Stimulated activated CD4-positive, alpha-beta T cell treated with anti-CD3 and anti-CD28 coated beads, Interleukin-12 subunit alpha, Interleukin-12 subunit beta, amount 100 ng/mL, for 48 hours (primary cell): ENCODE results near the gene DXO.
"Not testable (repeated sequence)": the region's sequence is repeated elsewhere in the genome, so short reads cannot be mapped to it uniquely, and the experiment has no call there.

Source experiments
- DNase-seq, 3 donors: peaks; one replicate each; pipeline ENCODE4 v3.0.0-alpha.2; 2020; ENCODE audit warnings: low read depth in 2 of 3, low spot score in 1 of 3

Gene DXO

DNA sequence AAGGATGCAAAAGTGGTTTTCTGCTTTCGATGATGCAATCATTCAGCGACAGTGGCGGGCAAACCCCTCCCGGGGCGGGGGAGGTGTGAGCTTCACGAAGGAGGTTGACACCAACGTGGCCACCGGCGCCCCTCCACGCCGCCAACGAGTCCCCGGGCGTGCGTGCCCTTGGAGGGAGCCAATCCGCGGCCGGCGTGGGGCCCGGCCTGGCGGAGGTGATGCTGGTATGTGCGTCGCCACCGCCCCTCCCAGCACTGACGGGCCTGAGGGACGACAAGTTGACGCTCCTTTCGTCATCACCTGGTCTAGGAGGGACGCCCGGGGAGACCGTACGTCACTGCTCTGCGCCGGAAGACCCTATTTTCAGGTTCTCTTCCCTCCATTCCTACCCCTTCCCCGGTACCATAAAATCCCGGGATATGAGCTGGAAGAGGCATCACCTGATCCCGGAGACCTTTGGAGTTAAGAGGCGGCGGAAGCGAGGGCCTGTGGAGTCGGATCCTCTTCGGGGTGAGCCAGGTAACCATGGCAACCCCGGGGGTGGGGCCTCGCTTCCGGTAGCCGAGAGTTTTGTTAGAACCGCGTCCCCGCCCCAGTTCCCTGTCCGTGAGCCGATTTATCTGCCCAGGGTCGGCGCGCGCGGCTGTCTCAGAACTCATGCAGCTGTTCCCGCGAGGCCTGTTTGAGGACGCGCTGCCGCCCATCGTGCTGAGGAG, at the start of gene DXO:
Gene DXO, minus strand, starts transcription at position 146 of the 716 bp plus-strand sequence. CDS start 463 bp downstream, outside the sequence.
- DNase-seq: peak; percentile 95 to 98 (median 98)

- DNase-seq: not testable (repeated sequence)
These were observed 42.6 kb upstream of the DXO start, which contains the start of gene C4B for GRCh38 chr6:32014547-32014946. C4B (plus strand) TSS chr6:32014795; CDS start chr6:32014846, 51 bp downstream.

GRCh38 chr6:32013738-32014137, 41.8 kb upstream of the DXO start:
- DNase-seq: not testable (repeated sequence)

GRCh38 chr6:32012941-32013617, 41.1 kb upstream of the DXO start:
- DNase-seq: not testable (repeated sequence)

- not testable (repeated sequence) for DNase-seq
These were observed 39.1 kb upstream of the DXO start for GRCh38 chr6:32010856-32011530.

DNA sequence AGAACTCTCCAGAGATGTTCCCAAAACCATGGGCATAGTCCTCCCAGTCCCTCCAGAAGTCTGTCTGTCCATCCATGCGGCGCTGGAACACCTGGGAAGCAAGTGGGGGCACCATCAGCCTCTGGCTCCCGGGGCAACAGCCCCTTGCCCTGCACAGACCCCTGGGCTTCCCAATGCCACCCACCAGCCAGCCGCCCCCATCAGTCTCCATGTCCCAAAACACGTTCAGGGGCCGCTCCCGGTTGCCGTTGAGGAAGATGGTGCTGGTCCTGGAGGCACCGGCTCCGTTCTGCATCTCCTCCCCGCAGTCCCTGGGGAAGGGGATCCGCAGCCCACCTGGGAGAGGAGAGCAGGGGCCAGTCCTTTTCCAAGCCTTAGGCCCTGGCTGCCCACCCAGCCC, 37.6 kb upstream of the DXO start:
- DNase-seq: not testable (repeated sequence)

DNA sequence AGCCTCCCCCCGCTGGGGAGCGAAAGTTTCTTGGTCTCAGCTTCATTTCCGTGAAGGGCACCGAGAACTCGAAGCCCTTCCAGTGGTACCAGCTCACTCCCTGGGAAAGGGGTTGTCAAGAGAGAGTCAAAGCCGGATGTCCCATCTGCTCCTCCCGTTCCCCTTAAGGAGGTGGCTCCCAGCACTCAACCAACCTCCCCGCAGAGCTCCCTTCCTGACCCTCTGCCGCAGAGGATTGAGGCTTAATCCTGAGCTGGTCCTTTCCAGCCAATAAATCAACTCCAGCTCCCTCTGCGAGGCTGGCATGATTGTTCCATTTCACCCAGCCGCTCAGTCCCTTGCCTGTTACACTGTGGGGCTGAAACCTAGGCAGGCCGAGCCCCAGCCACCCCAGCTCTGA, 36.7 kb upstream of the DXO start:
- not testable (repeated sequence) for DNase-seq

- DNase-seq: not testable (repeated sequence)
These were observed 36.1 kb upstream of the DXO start for GRCh38 chr6:32008037-32008436.

DNA sequence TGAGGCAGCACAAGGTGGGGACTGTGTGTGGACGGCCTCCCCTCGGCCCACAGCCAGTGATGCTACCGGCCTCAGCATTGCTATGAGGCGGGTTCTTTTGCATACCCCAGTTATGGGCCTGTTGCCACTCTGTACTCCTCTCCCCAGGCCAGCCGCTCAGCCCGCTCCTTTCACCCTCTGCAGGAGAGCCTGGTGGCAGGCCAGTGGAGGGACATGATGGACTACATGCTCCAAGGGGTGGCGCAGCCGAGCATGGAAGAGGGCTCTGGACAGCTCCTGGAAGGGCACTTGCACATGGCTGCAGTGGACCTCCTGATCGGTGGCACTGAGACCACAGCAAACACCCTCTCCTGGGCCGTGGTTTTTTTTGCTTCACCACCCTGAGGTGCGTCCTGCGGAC, 35.1 kb upstream of the DXO start:
- not testable (repeated sequence) for DNase-seq

DNA sequence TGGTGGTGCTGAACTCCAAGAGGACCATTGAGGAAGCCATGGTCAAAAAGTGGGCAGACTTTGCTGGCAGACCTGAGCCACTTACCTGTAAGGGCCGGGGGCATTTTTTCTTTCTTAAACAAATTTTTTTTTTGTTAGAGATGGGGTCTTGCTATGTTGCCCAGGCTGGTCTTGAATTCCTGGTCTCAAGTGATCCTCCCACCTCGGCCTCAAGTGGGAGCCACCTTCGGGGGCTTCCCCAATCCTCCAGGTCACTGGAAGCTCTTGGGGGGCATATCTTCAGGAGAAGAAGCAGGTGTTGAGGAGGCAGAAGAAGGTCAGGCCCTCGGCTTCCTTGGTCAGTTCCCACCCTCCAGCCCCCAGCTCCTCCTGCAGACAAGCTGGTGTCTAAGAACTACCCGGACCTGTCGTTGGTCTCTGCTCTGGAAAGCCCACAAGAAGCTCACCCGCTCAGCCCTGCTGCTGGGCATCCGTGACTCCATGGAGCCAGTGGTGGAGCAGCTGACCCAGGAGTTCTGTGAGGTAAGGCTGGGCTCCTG, 34.1 kb upstream of the DXO start:
- DNase-seq: not testable (repeated sequence)

GRCh38 chr6:32005538-32005880, 33.6 kb upstream of the DXO start:
- not testable (repeated sequence) for DNase-seq

- not testable (repeated sequence) for DNase-seq
These were observed 33.1 kb upstream of the DXO start for GRCh38 chr6:32004864-32005537.

- not testable (repeated sequence) for DNase-seq
These were observed 32.5 kb upstream of the DXO start for GRCh38 chr6:32004393-32004792.

DNA sequence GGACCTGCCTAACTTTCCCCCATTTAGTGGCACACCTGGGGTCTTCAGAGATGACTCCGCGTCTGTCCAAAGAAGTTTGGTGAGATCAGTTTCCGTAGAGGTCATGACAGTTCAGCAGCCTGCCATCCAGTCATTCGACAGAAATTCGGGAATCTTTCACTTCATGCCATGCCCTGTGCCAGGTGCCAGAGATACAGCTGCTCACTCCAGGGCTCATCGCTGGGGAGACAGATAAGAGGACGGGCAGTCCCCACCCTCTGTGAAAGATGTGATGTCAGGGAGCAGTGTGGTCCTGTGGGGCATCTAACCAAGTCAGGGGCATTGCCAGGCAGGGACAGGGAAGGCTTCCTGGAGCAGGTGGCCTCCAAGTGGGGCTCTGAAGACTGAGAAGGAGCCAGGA, 31.4 kb upstream of the DXO start:
- not testable (repeated sequence) for DNase-seq

GRCh38 chr6:32002546-32003268, 30.8 kb upstream of the DXO start:
- DNase-seq: not testable (repeated sequence)

DNA sequence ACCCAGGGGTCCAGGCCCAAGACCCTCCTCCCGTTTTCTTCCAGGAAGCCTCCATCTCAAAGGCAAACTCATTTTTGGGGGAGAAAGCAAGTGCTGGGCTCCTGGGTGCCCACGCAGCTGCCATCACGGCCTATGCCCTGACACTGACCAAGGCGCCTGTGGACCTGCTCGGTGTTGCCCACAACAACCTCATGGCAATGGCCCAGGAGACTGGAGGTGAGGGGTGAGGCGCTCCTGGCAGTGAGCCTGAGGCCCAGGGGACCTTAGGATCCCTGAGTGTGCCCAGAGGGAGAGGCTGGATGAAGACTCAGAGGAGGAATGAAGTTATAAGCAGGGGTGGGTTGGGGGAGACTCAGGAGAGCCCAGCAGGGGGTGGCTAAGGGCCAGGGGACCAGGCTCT, 24.4 kb upstream of the DXO start:
- not testable (repeated sequence) for DNase-seq

DNA sequence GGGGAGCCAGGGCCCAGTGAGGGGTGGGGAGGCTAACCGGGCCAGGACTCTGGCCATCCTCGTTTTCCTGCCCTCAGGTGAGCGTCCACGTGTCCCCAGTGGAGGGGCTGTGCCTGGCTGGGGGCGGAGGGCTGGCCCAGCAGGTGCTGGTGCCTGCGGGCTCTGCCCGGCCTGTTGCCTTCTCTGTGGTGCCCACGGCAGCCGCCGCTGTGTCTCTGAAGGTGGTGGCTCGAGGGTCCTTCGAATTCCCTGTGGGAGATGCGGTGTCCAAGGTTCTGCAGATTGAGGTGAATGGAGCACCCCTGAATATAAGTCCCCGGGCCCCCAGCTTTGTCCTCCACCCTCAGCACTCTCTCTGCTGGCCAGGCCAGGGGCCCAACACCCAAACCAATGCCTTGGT, 22.5 kb upstream of the DXO start:
- not testable (repeated sequence) for DNase-seq

DNA sequence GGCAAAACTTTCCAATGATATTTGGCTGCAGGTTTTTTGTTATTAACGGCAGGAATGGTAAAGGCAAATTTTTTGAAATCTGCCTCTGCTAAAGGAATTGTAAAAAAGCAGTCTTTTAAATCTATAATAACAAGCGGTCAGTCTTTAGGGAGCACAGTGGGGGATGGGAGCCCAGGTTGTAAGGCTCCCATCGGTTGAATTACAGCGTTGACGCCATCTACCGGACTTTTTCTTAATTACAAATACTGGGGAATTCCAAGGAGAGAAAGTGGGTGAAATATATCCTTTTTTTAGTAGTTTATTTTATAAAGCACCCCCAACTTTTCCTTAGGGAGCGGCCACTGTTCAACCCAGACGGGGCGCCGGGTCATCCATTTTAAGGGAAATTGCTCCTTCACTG, 17.4 kb upstream of the DXO start:
- not testable (repeated sequence) for DNase-seq

DNA sequence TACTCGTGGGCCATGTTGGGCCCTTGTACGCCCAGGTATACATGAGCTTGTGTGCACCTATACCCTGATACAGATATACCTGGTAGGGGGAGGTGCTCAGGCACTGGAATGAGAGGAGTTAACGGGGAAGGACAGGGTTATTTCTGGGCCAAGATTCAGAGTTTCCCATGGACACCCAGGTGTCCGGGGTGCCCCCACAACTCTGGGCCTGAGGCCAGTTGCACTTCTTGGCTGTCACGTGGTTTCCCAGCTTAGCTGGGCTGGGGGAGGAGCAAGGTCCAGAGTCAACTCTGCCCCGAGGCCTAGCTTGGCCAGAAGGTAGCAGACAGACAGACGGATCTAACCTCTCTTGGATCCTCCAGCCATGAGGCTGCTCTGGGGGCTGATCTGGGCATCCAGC, 9.8 kb upstream of the DXO start, which contains the start of gene C4A:
Gene C4A, plus strand, starts transcription at position 314 of the 400 bp plus-strand sequence. Its CDS starts 51 bp downstream, at position 365.
- not testable (repeated sequence) for DNase-seq

DNA sequence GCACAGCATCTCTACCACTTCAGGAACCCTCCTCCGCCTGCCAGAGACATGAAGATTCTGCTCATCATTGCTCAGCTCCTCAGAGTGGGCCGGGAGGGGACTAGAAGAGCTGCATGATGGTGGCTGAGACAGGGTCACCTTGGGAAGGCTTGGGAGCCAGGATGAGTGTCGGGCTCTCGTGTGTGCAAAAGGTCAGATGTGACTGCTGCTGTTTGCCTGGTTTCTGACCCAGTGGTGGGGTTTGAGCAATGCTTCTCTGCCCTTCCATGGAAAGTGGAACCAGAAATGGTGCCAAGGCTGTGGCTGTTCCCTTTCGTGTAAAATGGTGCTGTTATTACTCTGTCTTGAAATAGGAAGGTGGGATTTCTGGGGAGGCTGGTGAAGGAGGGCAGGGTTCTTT, 9.1 kb upstream of the DXO start:
- DNase-seq: not testable (repeated sequence)
